SU-DHL-6 (cell line): ENCODE measurements around the gene PRR18.

ENCODE experiments used
- EZH2phosphoT487 ChIP-seq: fragments of 200-600 bp; sonication (generic), shearing (Covaris generic); conservative IDR thresholded peaks from 2 replicates; pipeline ENCODE4 v1.6.1; 2018; ENCODE audit warnings: mild to moderate bottlenecking, antibody characterized with exemption, low read length, moderate library complexity, mixed read lengths
- TF ChIP-seq, protein P1 (sequence below): fragments of 200-600 bp; sonication (generic); IDR thresholded peaks from one replicate; pipeline ENCODE4 v1.5.1; 2017; ENCODE audit warnings: antibody characterized with exemption, mild to moderate bottlenecking, low read length, moderate library complexity; ENCODE audit not compliant: insufficient read depth, poor library complexity, severe bottlenecking

DNA sequence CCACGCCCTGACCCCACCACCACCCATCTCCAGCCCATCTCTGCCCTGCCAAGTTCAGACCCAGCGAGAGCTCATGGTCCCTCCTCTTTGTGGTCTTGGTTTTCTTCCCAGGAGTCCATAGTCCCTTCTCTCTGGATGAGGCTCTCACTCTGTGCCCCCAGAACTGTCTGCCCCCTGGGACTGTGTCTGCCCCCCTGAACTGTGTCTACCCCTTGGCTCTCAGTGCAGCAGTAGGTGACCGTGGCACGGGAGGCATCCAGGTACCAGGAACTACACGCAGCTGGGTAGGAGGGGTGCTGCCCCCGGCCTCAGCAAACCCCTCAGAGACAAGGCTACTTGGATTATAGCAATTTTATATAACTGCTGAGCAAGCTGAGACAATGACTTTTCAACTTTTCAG, 23.6 kb downstream of the PRR18 start:
- TF ChIP-seq, protein P1, sequence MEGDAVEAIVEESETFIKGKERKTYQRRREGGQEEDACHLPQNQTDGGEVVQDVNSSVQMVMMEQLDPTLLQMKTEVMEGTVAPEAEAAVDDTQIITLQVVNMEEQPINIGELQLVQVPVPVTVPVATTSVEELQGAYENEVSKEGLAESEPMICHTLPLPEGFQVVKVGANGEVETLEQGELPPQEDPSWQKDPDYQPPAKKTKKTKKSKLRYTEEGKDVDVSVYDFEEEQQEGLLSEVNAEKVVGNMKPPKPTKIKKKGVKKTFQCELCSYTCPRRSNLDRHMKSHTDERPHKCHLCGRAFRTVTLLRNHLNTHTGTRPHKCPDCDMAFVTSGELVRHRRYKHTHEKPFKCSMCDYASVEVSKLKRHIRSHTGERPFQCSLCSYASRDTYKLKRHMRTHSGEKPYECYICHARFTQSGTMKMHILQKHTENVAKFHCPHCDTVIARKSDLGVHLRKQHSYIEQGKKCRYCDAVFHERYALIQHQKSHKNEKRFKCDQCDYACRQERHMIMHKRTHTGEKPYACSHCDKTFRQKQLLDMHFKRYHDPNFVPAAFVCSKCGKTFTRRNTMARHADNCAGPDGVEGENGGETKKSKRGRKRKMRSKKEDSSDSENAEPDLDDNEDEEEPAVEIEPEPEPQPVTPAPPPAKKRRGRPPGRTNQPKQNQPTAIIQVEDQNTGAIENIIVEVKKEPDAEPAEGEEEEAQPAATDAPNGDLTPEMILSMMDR = no peak
- no peak for TF ChIP-seq EZH2phosphoT487
